Measurements from ENCODE around the gene PGRMC1. TPM values are rescaled to one million over a fixed set of nuclear protein-coding genes. Genes with fewer than 3 reads are reported as not detected.

The PGRMC1 gene
- total RNA-seq, 1 donor from 2014 or later: 29.9 TPM

Other genes starting within 250 kb of the PGRMC1 start
- not detected in 2 replicates for gene CT47C1, start 163.3 kb upstream of the PGRMC1 start, total RNA-seq
- gene KIAA1210, start 108.5 kb upstream of the PGRMC1 start, total RNA-seq: not detected in 2 replicates
- gene SLC25A43, start 163.1 kb downstream of the PGRMC1 start, total RNA-seq: 7.9 and 9.5 TPM in 2 replicates
- 332 and 335 TPM in 2 replicates for gene SLC25A5, start 232.2 kb downstream of the PGRMC1 start, total RNA-seq

Measured in T-helper 1 cell treated with Interleukin-12 subunit alpha and Interleukin-12 subunit beta and Interleukin-4 antibody, amounts not matched to agents 30 ng/mL and 1 ng/mL, for 36 hours (primary cell).